Lung (tissue), 12 donors: ENCODE measurements around the gene RAD17. TPM values are rescaled to one million over a fixed set of nuclear protein-coding genes. Genes with fewer than 3 reads are reported as not detected.
"Not testable (repeated sequence)": the region's sequence is repeated elsewhere in the genome, so short reads cannot be mapped to it uniquely, and the experiment has no call there.

Source experiments
- ATAC-seq: fragments of 200-7000 bp; cut with Tn5 transposase; one replicate; pipeline ENCODE4 v1.9.1; 2020; ENCODE audit warnings: moderate number of reproducible peaks; ENCODE audit not compliant: insufficient read depth, low FRiP score
- DNase-seq, 3 donors: peaks; one replicate each; pipeline ENCODE4 v3.0.0-alpha.2; 2013 to 2017
- H3K27ac ChIP-seq, 2 donors: one replicate each; pipeline ENCODE4 v1.5.1; 2013; ENCODE audit warnings: mild to moderate bottlenecking in 2 of 2, moderate library complexity in 2 of 2, control low read depth in 1 of 2, inconsistent platforms in 1 of 2, low read depth in 1 of 2, low read length in 1 of 2
- H3K27me3 ChIP-seq, 3 donors: one replicate each; pipeline ENCODE4 v1.5.1; 2013; ENCODE audit warnings: low read length in 2 of 3; ENCODE audit not compliant: control insufficient read depth in 3 of 3, insufficient read depth in 3 of 3
- H3K36me3 ChIP-seq, 4 donors: one replicate each; pipeline ENCODE4 v1.5.1; 2013; ENCODE audit warnings: low read length in 4 of 4, mild to moderate bottlenecking in 1 of 4, moderate library complexity in 1 of 4; ENCODE audit not compliant: control insufficient read depth in 4 of 4, insufficient read depth in 4 of 4
- H3K4me1 ChIP-seq, 5 donors: one replicate each; pipeline ENCODE4 v1.5.1; 2013; ENCODE audit warnings: low read length in 5 of 5, mild to moderate bottlenecking in 2 of 5, moderate library complexity in 1 of 5; ENCODE audit not compliant: control insufficient read depth in 5 of 5, insufficient read depth in 5 of 5
- H3K4me3 ChIP-seq: one replicate; pipeline ENCODE4 v1.5.1; 2013; ENCODE audit warnings: mild to moderate bottlenecking, control low read depth, moderate library complexity
- H3K9ac ChIP-seq, 2 donors: one replicate each; pipeline ENCODE4 v1.5.1; 2013; ENCODE audit warnings: low read length in 2 of 2, control low read depth in 1 of 2; ENCODE audit not compliant: insufficient read depth in 1 of 2
- H3K9me3 ChIP-seq, 4 donors: one replicate each; pipeline ENCODE4 v1.5.1; 2013; ENCODE audit warnings: low read length in 3 of 4, mild to moderate bottlenecking in 1 of 4, moderate library complexity in 1 of 4; ENCODE audit not compliant: control insufficient read depth in 4 of 4, insufficient read depth in 3 of 4
- WGBS, 2 donors: extraction: QIAGEN DNeasy Blood & Tissue Kit; methylation state at CpG; one replicate each; pipeline ENCODE4 v1.1.7; 2013; 5-methylcytosine and 5-hydroxymethylcytosine counted together
- polyA plus RNA-seq, 2 donors: library from polyadenylated mRNA; stranded (reverse); fragments of 200-250 nt; gene quantifications; one replicate each; pipeline ENCODE4 v1.2.1, GENCODE V29; 2013
- total RNA-seq, 2 donors: library from RNA; depleted of rRNA in 1 of 2; stranded (reverse); fragments of >200 nt in 1 of 2; gene quantifications; one replicate each; pipeline ENCODE4 v1.2.1, GENCODE V29; 2014 to 2021
- TF ChIP-seq, protein P1 (sequence below): IDR thresholded peaks from 2 replicates; pipeline ENCODE4 v1.5.1; 2012; ENCODE audit warnings: mild to moderate bottlenecking; ENCODE audit errors: control extremely low read depth, extremely low read depth
- donor health status: control.
- donor health status: control.
- donor health status: Bipolar disorder and iron deficiency.
- donor health status: healthy.
- donor health status: DM: yes; HTN: yes; CAD: no.

Gene RAD17
- total and polyA plus RNA-seq, 4 donors = 10.0 to 39.8 (median 14.7) TPM

- ATAC-seq (peak; percentile 38), DNase-seq (peak in 2 of 3 donors; percentile 21 to 39)
- TF ChIP-seq, protein P1, sequence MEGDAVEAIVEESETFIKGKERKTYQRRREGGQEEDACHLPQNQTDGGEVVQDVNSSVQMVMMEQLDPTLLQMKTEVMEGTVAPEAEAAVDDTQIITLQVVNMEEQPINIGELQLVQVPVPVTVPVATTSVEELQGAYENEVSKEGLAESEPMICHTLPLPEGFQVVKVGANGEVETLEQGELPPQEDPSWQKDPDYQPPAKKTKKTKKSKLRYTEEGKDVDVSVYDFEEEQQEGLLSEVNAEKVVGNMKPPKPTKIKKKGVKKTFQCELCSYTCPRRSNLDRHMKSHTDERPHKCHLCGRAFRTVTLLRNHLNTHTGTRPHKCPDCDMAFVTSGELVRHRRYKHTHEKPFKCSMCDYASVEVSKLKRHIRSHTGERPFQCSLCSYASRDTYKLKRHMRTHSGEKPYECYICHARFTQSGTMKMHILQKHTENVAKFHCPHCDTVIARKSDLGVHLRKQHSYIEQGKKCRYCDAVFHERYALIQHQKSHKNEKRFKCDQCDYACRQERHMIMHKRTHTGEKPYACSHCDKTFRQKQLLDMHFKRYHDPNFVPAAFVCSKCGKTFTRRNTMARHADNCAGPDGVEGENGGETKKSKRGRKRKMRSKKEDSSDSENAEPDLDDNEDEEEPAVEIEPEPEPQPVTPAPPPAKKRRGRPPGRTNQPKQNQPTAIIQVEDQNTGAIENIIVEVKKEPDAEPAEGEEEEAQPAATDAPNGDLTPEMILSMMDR = no peak
- WGBS, 2 donors = 79 to 91% methylated on average over 7 of the region's 7 CpGs
- Histone ChIP-seq H3K9me3 (no peaks in the 10 kb centered on the region), H3K27me3 (no peaks in the 10 kb centered on the region), H3K27ac (peak overlapping the region in 1 of 2 donors; percentile 68), H3K9ac (peak overlapping the region in 1 of 2 donors; percentile 16), H3K4me3 (no peak overlapping the region), H3K4me1 (peaks cover 0 to 1% (median 0%) of the 10 kb centered on the region in 5 donors), H3K36me3 (peaks cover 0 to 1% (median 0%) of the 10 kb centered on the region in 4 donors)
Measured at GRCh38 chr5:69444127-69444754, 74.6 kb downstream of the RAD17 start.

- Histone ChIP-seq H3K27ac (no peak overlapping the region), H3K36me3 (no peaks in the 10 kb centered on the region), H3K27me3 (no peaks in the 10 kb centered on the region), H3K9me3 (no peaks in the 10 kb centered on the region), H3K9ac (no peak overlapping the region), H3K4me3 (no peak overlapping the region), H3K4me1 (peaks cover 0 to 2% (median 0%) of the 10 kb centered on the region in 5 donors)
- ATAC-seq (no peak), DNase-seq (no peak)
- TF ChIP-seq, protein P1 = no peak
- 96 to 98% methylated on average over 8 of the region's 8 CpGs for WGBS, 2 donors
Measured at GRCh38 chr5:69449511-69449910, 79.9 kb downstream of the RAD17 start.

DNA sequence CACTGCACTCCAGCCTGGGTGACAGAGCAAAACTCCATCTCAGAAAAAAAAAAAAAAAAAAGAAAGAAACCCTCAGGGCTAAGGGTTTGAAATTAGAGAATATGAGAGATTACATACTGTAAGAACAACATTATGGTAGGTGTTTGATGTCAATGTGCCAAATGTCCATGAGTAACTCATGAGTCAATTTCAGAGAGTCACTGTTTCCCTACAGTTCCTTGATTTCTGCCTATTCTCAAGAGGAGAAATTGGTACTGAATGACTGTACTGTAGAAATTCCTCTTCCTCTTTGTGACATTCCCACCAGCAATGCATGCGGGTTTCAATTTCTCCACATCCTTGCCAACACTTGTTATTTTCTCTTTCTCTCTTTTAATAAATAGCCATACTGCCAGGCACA is 80.5 kb downstream of the RAD17 start:
- H3K27me3 ChIP-seq = no peaks in the 10 kb centered on the region
- H3K9me3 ChIP-seq = no peaks in the 10 kb centered on the region
- no peaks in the 10 kb centered on the region for H3K36me3 ChIP-seq
- H3K9ac ChIP-seq = no peak overlapping the region
- no peak for ATAC-seq
- no peak overlapping the region for H3K27ac ChIP-seq
- no peak for DNase-seq
- peaks cover 0 to 2% (median 0%) of the 10 kb centered on the region in 5 donors for H3K4me1 ChIP-seq
- 65 to 76% methylated on average over 1 of the region's 1 CpG for WGBS, 2 donors
- TF ChIP-seq, protein P1 = no peak
- H3K4me3 ChIP-seq = no peak overlapping the region

DNA sequence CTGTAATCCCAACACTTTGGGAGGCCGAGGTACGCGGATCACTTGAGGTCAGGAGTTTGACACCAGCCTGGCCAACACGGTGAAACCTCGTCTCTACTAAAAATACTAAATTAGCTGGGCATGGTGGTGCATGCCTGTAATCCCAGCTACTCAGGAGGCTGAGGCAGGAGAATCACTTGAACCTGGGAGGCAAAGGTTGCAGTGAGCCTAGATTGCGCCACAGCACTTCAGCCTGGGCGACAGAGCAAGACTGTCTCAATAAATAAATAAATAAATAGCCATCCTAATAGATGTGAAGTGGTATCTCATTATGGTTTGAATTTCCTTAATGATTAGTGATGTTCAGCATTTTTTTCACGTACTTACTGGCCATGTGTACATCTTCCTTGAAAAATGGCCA is 80.9 kb downstream of the RAD17 start:
- H3K9me3 ChIP-seq, H3K36me3 ChIP-seq, H3K9ac ChIP-seq, DNase-seq, ATAC-seq, H3K27me3 ChIP-seq, H3K27ac ChIP-seq, H3K4me3 ChIP-seq, H3K4me1 ChIP-seq: not testable (repeated sequence)
- 91 to 93% methylated on average over 8 of the region's 8 CpGs for WGBS, 2 donors
